ENCODE results near the gene CCDC7. TPM values are rescaled to one million over a fixed set of nuclear protein-coding genes. Genes with fewer than 3 reads are reported as not detected.
"Not testable (repeated sequence)": the region's sequence is repeated elsewhere in the genome, so short reads cannot be mapped to it uniquely, and the experiment has no call there.

The CCDC7 gene
- total RNA-seq, 1 donor from 2014 or later = 2.3 TPM

DNA sequence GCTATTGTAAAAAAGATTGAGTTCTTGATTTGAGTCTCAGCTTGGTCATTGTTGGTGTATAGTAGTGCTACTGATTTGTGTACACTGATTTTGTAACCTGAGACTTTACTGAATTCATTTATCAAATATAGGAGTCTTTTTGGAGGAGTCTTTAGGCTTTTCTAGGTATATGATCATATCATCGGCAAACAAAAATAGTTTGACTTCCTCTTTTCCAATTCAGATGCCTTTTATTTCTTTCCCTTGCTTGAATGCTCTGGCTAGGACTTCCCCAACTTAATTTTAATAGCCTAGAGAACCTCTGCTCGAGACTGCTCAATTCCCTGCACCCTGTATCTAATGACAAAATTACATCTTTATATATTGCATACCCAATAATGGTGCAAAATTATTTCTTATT is 154.4 kb downstream of the CCDC7 start:
- Mint-ChIP-seq H3K9me3 (ENCODE audit: unreplicated experiment) (peaks cover 25% of the 10 kb centered on the region), H3K27me3 (ENCODE audit: low read depth, unreplicated experiment) (no peaks in the 10 kb centered on the region), H3K27ac (ENCODE audit: unreplicated experiment) (no peak overlapping the region), H3K4me3 (ENCODE audit: unreplicated experiment) (no peak overlapping the region), H3K4me1 (ENCODE audit: low read depth, unreplicated experiment) (no peaks in the 10 kb centered on the region), H3K36me3 (ENCODE audit: low read depth, unreplicated experiment) (peaks cover 2% of the 10 kb centered on the region)
- H3K9ac ChIP-seq (ENCODE audit: low read length) = no peak overlapping the region
- H3K4me1 ChIP-seq (ENCODE audit: insufficient read depth, low read length) = no peaks in the 10 kb centered on the region
- H3K4me3 ChIP-seq (ENCODE audit: insufficient read depth, low read depth, low read length) = no peak overlapping the region
- H3K9me3 ChIP-seq (ENCODE audit: insufficient read depth, low read depth, low read length) = no peaks in the 10 kb centered on the region
- H3K36me3 ChIP-seq (ENCODE audit: insufficient read depth, low read length) = no peaks in the 10 kb centered on the region
- no peaks in the 10 kb centered on the region for H3K79me2 ChIP-seq (ENCODE audit: insufficient read depth, low read length)
- no peak overlapping the region for H2AFZ ChIP-seq (ENCODE audit: low read depth, low read length)
- no peak overlapping the region for H3K27ac ChIP-seq (ENCODE audit: low read depth, low read length)
- H4K20me1 ChIP-seq (ENCODE audit: insufficient read depth, low read length) = no peaks in the 10 kb centered on the region
- TF ChIP-seq, protein P1, sequence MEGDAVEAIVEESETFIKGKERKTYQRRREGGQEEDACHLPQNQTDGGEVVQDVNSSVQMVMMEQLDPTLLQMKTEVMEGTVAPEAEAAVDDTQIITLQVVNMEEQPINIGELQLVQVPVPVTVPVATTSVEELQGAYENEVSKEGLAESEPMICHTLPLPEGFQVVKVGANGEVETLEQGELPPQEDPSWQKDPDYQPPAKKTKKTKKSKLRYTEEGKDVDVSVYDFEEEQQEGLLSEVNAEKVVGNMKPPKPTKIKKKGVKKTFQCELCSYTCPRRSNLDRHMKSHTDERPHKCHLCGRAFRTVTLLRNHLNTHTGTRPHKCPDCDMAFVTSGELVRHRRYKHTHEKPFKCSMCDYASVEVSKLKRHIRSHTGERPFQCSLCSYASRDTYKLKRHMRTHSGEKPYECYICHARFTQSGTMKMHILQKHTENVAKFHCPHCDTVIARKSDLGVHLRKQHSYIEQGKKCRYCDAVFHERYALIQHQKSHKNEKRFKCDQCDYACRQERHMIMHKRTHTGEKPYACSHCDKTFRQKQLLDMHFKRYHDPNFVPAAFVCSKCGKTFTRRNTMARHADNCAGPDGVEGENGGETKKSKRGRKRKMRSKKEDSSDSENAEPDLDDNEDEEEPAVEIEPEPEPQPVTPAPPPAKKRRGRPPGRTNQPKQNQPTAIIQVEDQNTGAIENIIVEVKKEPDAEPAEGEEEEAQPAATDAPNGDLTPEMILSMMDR (IDR thresholded peaks at IDR 0.05; ENCODE audit: insufficient read depth, low read depth, low read length) = no peak
- no peak for TF ChIP-seq EZH2 (IDR thresholded peaks at IDR 0.05; ENCODE audit: insufficient read depth, low read length)
- H3K4me2 ChIP-seq (ENCODE audit: low read length) = no peak overlapping the region
- FAIRE-seq (no peak), DNase-seq (ENCODE audit: low read depth) (no peak)
- no peaks in the 10 kb centered on the region for H3K27me3 ChIP-seq (ENCODE audit: insufficient read depth, low read length)

DNA sequence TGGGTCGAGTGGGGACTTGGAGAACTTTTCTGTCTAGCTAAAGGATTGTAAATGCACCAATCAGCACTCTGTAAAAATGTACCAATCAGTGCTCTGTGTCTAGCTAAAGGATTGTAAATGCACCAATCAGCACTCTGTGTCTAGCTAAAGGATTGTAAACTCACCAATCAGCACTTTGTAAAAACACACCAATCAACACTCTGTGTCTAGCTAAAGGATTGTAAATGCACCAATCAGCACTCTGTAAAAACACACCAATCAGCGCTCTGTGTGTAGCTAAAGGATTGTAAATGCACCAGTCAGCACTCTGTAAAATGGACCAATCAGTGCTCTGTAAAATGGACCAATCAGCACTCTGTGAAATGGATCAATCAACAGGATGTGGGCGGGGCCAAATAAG is 155.6 kb downstream of the CCDC7 start:
- FAIRE-seq; H4K20me1 ChIP-seq (ENCODE audit: insufficient read depth, low read length); H3K4me3 ChIP-seq (ENCODE audit: insufficient read depth, low read depth, low read length); H3K27ac ChIP-seq (ENCODE audit: low read depth, low read length); H3K4me3 Mint-ChIP-seq (ENCODE audit: unreplicated experiment); H3K27me3 ChIP-seq (ENCODE audit: insufficient read depth, low read length); H3K9me3 ChIP-seq (ENCODE audit: insufficient read depth, low read depth, low read length); H2AFZ ChIP-seq (ENCODE audit: low read depth, low read length); DNase-seq (ENCODE audit: low read depth); H3K27ac Mint-ChIP-seq (ENCODE audit: unreplicated experiment); H3K27me3 Mint-ChIP-seq (ENCODE audit: low read depth, unreplicated experiment); H3K4me2 ChIP-seq (ENCODE audit: low read length); H3K4me1 ChIP-seq (ENCODE audit: insufficient read depth, low read length); H3K9ac ChIP-seq (ENCODE audit: low read length); H3K36me3 Mint-ChIP-seq (ENCODE audit: low read depth, unreplicated experiment); H3K79me2 ChIP-seq (ENCODE audit: insufficient read depth, low read length); H3K36me3 ChIP-seq (ENCODE audit: insufficient read depth, low read length); H3K4me1 Mint-ChIP-seq (ENCODE audit: low read depth, unreplicated experiment): not testable (repeated sequence)
- H3K9me3 Mint-ChIP-seq (ENCODE audit: unreplicated experiment) = peaks cover 18% of the 10 kb centered on the region

DNA sequence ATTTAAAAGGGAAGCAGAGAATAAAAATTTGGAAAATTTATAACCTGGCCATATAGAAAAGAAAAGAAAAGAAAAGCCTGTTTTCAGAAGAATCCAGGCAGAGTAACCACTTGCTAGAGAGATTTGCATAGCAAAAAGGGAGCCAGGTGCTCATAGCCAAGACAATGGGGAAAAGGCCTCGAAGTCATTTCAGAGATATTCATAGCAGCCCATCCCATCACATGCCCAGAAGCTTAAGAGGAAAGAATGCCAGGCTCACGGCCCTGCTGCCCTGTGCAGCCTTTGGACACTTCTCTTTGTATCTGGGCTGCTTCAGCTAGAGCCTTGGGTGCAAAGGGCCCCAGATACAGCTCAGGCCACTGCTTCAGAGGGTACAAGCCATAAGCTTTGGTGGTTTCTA is 159.8 kb downstream of the CCDC7 start:
- Histone ChIP-seq H3K36me3 (ENCODE audit: insufficient read depth, low read length) (no peaks in the 10 kb centered on the region), H2AFZ (ENCODE audit: low read depth, low read length) (no peak overlapping the region), H4K20me1 (ENCODE audit: insufficient read depth, low read length) (no peaks in the 10 kb centered on the region), H3K4me3 (ENCODE audit: insufficient read depth, low read depth, low read length) (no peak overlapping the region), H3K79me2 (ENCODE audit: insufficient read depth, low read length) (no peaks in the 10 kb centered on the region), H3K27ac (ENCODE audit: low read depth, low read length) (no peak overlapping the region), H3K9ac (ENCODE audit: low read length) (no peak overlapping the region), H3K9me3 (ENCODE audit: insufficient read depth, low read depth, low read length) (no peaks in the 10 kb centered on the region), H3K27me3 (ENCODE audit: insufficient read depth, low read length) (no peaks in the 10 kb centered on the region), H3K4me2 (ENCODE audit: low read length) (no peak overlapping the region), H3K4me1 (ENCODE audit: insufficient read depth, low read length) (no peaks in the 10 kb centered on the region)
- Mint-ChIP-seq H3K27me3 (ENCODE audit: low read depth, unreplicated experiment) (no peaks in the 10 kb centered on the region), H3K27ac (ENCODE audit: unreplicated experiment) (no peak overlapping the region), H3K36me3 (ENCODE audit: low read depth, unreplicated experiment) (no peaks in the 10 kb centered on the region), H3K4me3 (ENCODE audit: unreplicated experiment) (no peak overlapping the region), H3K4me1 (ENCODE audit: low read depth, unreplicated experiment) (no peaks in the 10 kb centered on the region), H3K9me3 (ENCODE audit: unreplicated experiment) (peaks cover 11% of the 10 kb centered on the region)
- DNase-seq (ENCODE audit: low read depth) (no peak), FAIRE-seq (no peak)
- TF ChIP-seq EZH2 (IDR thresholded peaks at IDR 0.05; ENCODE audit: insufficient read depth, low read length) = no peak
- TF ChIP-seq, protein P1 (IDR thresholded peaks at IDR 0.05; ENCODE audit: insufficient read depth, low read depth, low read length) = no peak

DNA sequence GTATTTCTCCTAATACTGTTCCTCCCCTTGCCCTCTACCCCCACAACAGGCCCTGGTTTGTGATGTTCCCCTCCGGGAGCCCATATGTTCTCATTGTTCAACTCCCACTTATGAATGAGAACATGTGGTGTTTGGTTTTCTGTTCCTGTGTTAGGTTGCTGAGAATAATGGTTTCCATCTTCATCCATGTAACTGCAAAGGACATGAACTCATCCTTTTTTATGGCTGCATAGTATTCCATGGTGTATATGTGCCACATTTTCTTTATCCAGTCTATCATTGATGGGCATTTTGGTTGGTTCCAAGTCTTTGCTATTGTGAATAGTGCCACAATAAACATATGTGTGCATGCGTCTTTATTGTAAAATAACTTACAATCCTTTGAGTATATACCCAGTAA is 164.6 kb downstream of the CCDC7 start:
- H3K27ac Mint-ChIP-seq (ENCODE audit: unreplicated experiment); H4K20me1 ChIP-seq (ENCODE audit: insufficient read depth, low read length); H2AFZ ChIP-seq (ENCODE audit: low read depth, low read length); H3K4me3 Mint-ChIP-seq (ENCODE audit: unreplicated experiment); H3K9ac ChIP-seq (ENCODE audit: low read length); FAIRE-seq; H3K79me2 ChIP-seq (ENCODE audit: insufficient read depth, low read length); H3K27me3 ChIP-seq (ENCODE audit: insufficient read depth, low read length); H3K27ac ChIP-seq (ENCODE audit: low read depth, low read length); H3K36me3 Mint-ChIP-seq (ENCODE audit: low read depth, unreplicated experiment); H3K36me3 ChIP-seq (ENCODE audit: insufficient read depth, low read length); H3K4me3 ChIP-seq (ENCODE audit: insufficient read depth, low read depth, low read length); H3K4me1 Mint-ChIP-seq (ENCODE audit: low read depth, unreplicated experiment); H3K4me1 ChIP-seq (ENCODE audit: insufficient read depth, low read length); DNase-seq (ENCODE audit: low read depth); H3K27me3 Mint-ChIP-seq (ENCODE audit: low read depth, unreplicated experiment); H3K4me2 ChIP-seq (ENCODE audit: low read length); H3K9me3 ChIP-seq (ENCODE audit: insufficient read depth, low read depth, low read length): not testable (repeated sequence)
- H3K9me3 Mint-ChIP-seq (ENCODE audit: unreplicated experiment) = peaks cover 11% of the 10 kb centered on the region
